Smooth muscle cell of the brain vasculature (primary cell): ENCODE results near the gene GCSH.

ENCODE experiments used
- DNase-seq: peaks from one replicate; pipeline ENCODE4 v3.0.0-alpha.2; 2012; ENCODE audit warnings: low read depth, low spot score

The GCSH gene

GRCh38 chr16:81105946-81106345 is 9.8 kb upstream of the GCSH start:
- no peak for DNase-seq

- DNase-seq: no peak
Observed at GRCh38 chr16:81101702-81102101, 5.5 kb upstream of the GCSH start.

GRCh38 chr16:81099958-81100357 is 3.8 kb upstream of the GCSH start:
- no peak for DNase-seq

- DNase-seq: no peak
Observed at GRCh38 chr16:81097230-81097629, 1.0 kb upstream of the GCSH start.

- DNase-seq: no peak
Observed at GRCh38 chr16:81096715-81097208, 567 bp upstream of the GCSH start.

GRCh38 chr16:81095653-81095952 is 592 bp downstream of the GCSH start:
- DNase-seq: peak; percentile 3

- DNase-seq: no peak
Observed at GRCh38 chr16:81094771-81095251, 1.4 kb downstream of the GCSH start.

GRCh38 chr16:81088836-81089235 is 7.4 kb downstream of the GCSH start:
- no peak for DNase-seq

- no peak for DNase-seq
Observed at GRCh38 chr16:81081014-81081413, 15.2 kb downstream of the GCSH start.

GRCh38 chr16:81080233-81080632 is 16.0 kb downstream of the GCSH start:
- DNase-seq: no peak

- DNase-seq: peak; percentile 93
Observed at GRCh38 chr16:81077076-81077940, 18.9 kb downstream of the GCSH start, which contains the start of gene C16orf46. C16orf46 (minus strand) TSS chr16:81077238; CDS start chr16:81063955, 13,283 bp downstream.

- no peak for DNase-seq
Observed at GRCh38 chr16:81076566-81077075, 19.6 kb downstream of the GCSH start.

GRCh38 chr16:81073560-81074330 is 22.4 kb downstream of the GCSH start:
- no peak for DNase-seq

GRCh38 chr16:81071805-81072204 is 24.4 kb downstream of the GCSH start:
- DNase-seq: no peak

GRCh38 chr16:81070979-81071378 is 25.2 kb downstream of the GCSH start:
- no peak for DNase-seq

GRCh38 chr16:81069063-81069462 is 27.1 kb downstream of the GCSH start:
- no peak for DNase-seq

- no peak for DNase-seq
Observed at GRCh38 chr16:81067166-81067565, 29.0 kb downstream of the GCSH start.

- no peak for DNase-seq
Observed at GRCh38 chr16:81066681-81067080, 29.5 kb downstream of the GCSH start.

GRCh38 chr16:81061871-81062608 is 34.2 kb downstream of the GCSH start:
- no peak for DNase-seq

- DNase-seq: no peak
Observed at GRCh38 chr16:81061307-81061640, 34.9 kb downstream of the GCSH start.

- DNase-seq: no peak
Observed at GRCh38 chr16:81060576-81061306, 35.5 kb downstream of the GCSH start.
